ENCODE results near the gene AVPR2.

The AVPR2 gene

DNA sequence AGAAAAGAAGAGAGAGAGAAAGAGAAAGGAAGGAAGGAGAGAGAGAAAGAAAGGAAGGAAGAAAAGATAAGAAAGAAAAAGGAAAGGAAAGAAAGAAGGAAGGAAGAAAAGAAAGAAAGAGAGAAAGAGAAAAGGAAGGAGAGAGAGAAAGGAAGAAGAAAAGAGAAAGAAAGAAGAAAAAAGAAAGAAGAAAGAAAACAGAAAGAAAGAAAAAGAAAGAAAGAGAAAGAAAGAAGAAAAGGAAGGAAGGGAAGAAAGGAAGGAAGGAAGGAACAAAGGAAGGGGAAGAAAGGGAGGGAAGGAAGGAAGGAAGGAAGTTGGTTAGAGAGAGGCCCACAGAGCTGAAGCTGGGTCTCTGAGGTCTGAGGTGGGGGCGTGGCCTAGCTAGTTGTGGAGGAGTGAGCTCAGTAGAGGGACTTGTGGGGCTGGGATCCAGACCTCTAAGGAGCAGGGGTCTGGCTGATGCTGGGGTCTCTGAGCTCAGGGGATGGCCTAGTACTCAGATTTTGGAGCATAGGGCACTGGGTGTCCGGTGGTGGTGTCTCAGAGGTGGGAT, 47.0 kb upstream of the AVPR2 start:
- Histone ChIP-seq H3K27ac (ENCODE audit: extremely low read depth, low read depth, low read length) (no peak overlapping the region), H3K36me3 (ENCODE audit: control insufficient read depth in 2 of 2, insufficient read depth in 1 of 2, low read length in 2 of 2) (no peaks in the 10 kb centered on the region), H3K9me3 (ENCODE audit: control insufficient read depth, insufficient read depth, low read depth, low read length) (no peaks in the 10 kb centered on the region), H3K4me3 (ENCODE audit: low read depth, low read length) (no peak overlapping the region), H3K4me1 (ENCODE audit: control insufficient read depth, insufficient read depth, low read length) (no peaks in the 10 kb centered on the region)
- TF ChIP-seq PRDM1 (tag by site-specific recombination; IDR thresholded peaks at IDR 0.05): peak; percentile 94
- TF ChIP-seq ZNF561 (tag by site-specific recombination; IDR thresholded peaks at IDR 0.05; ENCODE audit: borderline replicate concordance): no peak
- no peak for TF ChIP-seq SP2 (tag by site-specific recombination; IDR thresholded peaks at IDR 0.05)
- peak; percentile 95 for TF ChIP-seq ZNF366 (tag by site-specific recombination; conservative IDR thresholded peaks at IDR 0.05)
- no peak for TF ChIP-seq ZNF341 (tag by site-specific recombination; IDR thresholded peaks at IDR 0.05; ENCODE audit: low read depth)
- TF ChIP-seq SALL2 (tag by site-specific recombination; IDR thresholded peaks at IDR 0.05; ENCODE audit: borderline replicate concordance): 0 out of 2 replicates have a peak, but pooled peaks have one; percentile 33
- CTCF ChIA-PET: interaction anchor here (1.1 kb wide), 1 partner anchor 90 kb away, joined by 3 read pairs; no protein-coding TSS in a partner anchor
- POLR2A ChIA-PET: no interaction called here

DNA sequence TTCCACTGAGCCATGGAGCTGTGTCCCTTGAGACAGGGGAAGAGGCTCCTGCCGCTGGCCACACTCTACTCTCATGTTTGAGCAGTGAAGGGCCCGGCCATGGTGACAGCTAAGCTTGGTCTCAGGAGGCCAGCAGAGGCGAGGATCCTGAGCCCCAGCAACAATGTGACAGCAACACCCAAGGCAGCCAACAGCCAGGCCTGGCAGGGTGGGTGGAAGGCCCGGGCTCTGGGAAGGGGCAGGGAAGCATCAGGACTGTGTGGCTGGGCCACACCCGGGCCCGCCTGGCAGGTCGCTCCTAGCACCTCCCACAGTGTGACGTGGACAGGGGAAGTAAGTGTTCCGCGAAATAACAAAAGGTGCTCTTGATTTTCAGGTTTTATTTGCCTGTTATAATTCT, 43.3 kb upstream of the AVPR2 start:
- POLR2A ChIA-PET: no interaction called here

GRCh38 chrX:153861733-153862310, 42.7 kb upstream of the AVPR2 start:
- ChIA-PET CTCF (no interaction called here), POLR2A (no interaction called here)
- H3K27ac ChIP-seq (ENCODE audit: extremely low read depth, low read depth, low read length): no peak overlapping the region
- TF ChIP-seq ZNF624 (tag by site-specific recombination; IDR thresholded peaks at IDR 0.05): no peak
- TF ChIP-seq ZNF133 (tag by site-specific recombination; IDR thresholded peaks at IDR 0.05): no peak
- TF ChIP-seq MYNN (tag by site-specific recombination; IDR thresholded peaks at IDR 0.05; ENCODE audit: borderline replicate concordance): no peak
- TF ChIP-seq ZNF23 (tag by site-specific recombination; IDR thresholded peaks at IDR 0.05; ENCODE audit: borderline replicate concordance): no peak
- no peak for TF ChIP-seq ZNF10 (tag by site-specific recombination; IDR thresholded peaks at IDR 0.05)
- peak; percentile 55 for TF ChIP-seq EGR2 (tag by site-specific recombination; IDR thresholded peaks at IDR 0.05; ENCODE audit: low read depth)
- TF ChIP-seq ZBTB11 (tag by site-specific recombination; conservative IDR thresholded peaks at IDR 0.05; ENCODE audit: low read depth): no peak
- TF ChIP-seq KLF10 (tag by site-specific recombination; IDR thresholded peaks at IDR 0.05): no peak
- peak; percentile 31; the same call in 1 of the 2 replicates for TF ChIP-seq ZFHX2 (tag by site-specific recombination; conservative IDR thresholded peaks at IDR 0.05)
- no peak for TF ChIP-seq SCRT2 (tag by site-specific recombination; IDR thresholded peaks at IDR 0.05)
- no peaks in the 10 kb centered on the region for H3K9me3 ChIP-seq (ENCODE audit: control insufficient read depth, insufficient read depth, low read depth, low read length)
- H3K36me3 ChIP-seq (ENCODE audit: control insufficient read depth in 2 of 2, insufficient read depth in 1 of 2, low read length in 2 of 2): no peaks in the 10 kb centered on the region
- no peak overlapping the region for H3K4me3 ChIP-seq (ENCODE audit: low read depth, low read length)
- H3K4me1 ChIP-seq (ENCODE audit: control insufficient read depth, insufficient read depth, low read length): no peaks in the 10 kb centered on the region

More for the DNA sequence above, 43.3 kb upstream of the AVPR2 start:
- TF ChIP-seq ZNF473 (tag by site-specific recombination; IDR thresholded peaks at IDR 0.05) (no peak), KLF1 (tag by site-specific recombination; IDR thresholded peaks at IDR 0.05) (peak; percentile 54; the same call in 1 of the 2 replicates), ZNF433 (tag by site-specific recombination; IDR thresholded peaks at IDR 0.05; ENCODE audit: low read depth) (no peak)
- TF ChIP-seq, protein P1, sequence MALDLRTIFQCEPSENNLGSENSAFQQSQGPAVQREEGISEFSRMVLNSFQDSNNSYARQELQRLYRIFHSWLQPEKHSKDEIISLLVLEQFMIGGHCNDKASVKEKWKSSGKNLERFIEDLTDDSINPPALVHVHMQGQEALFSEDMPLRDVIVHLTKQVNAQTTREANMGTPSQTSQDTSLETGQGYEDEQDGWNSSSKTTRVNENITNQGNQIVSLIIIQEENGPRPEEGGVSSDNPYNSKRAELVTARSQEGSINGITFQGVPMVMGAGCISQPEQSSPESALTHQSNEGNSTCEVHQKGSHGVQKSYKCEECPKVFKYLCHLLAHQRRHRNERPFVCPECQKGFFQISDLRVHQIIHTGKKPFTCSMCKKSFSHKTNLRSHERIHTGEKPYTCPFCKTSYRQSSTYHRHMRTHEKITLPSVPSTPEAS (tag by site-specific recombination; IDR thresholded peaks at IDR 0.05): no peak
- no peaks in the 10 kb centered on the region for H3K36me3 ChIP-seq (ENCODE audit: control insufficient read depth in 2 of 2, insufficient read depth in 1 of 2, low read length in 2 of 2)
- H3K9me3 ChIP-seq (ENCODE audit: control insufficient read depth, insufficient read depth, low read depth, low read length): no peaks in the 10 kb centered on the region
- H3K27ac ChIP-seq (ENCODE audit: extremely low read depth, low read depth, low read length): no peak overlapping the region
- CTCF ChIA-PET: no interaction called here
- H3K4me3 ChIP-seq (ENCODE audit: low read depth, low read length): no peak overlapping the region
- H3K4me1 ChIP-seq (ENCODE audit: control insufficient read depth, insufficient read depth, low read length): no peaks in the 10 kb centered on the region
